Liver (tissue), 9 donors: ENCODE measurements around the gene NOX3. TPM values are rescaled to one million over a fixed set of nuclear protein-coding genes. Genes with fewer than 3 reads are reported as not detected.

Source experiments
- DNase-seq: peaks from one replicate; pipeline ENCODE4 v3.0.0-alpha.2; 2017; ENCODE audit warnings: low spot score
- H3K27ac ChIP-seq, 2 donors: one replicate each; pipeline ENCODE4 v1.7.0; 2013; ENCODE audit warnings: inconsistent platforms in 2 of 2, low read length in 2 of 2, control low read depth in 1 of 2, low read depth in 1 of 2, mild to moderate bottlenecking in 1 of 2
- H3K27me3 ChIP-seq, 4 donors: one replicate each; pipeline versions ENCODE4 v1.6.1 to v1.7.0; 2013; ENCODE audit warnings: low read length in 3 of 4, inconsistent platforms in 1 of 4, mild to moderate bottlenecking in 1 of 4, moderate library complexity in 1 of 4; ENCODE audit not compliant: control insufficient read depth in 4 of 4, insufficient read depth in 4 of 4
- H3K36me3 ChIP-seq, 4 donors: one replicate each; pipeline versions ENCODE4 v1.6.1 to v1.7.0; 2013; ENCODE audit warnings: low read length in 3 of 4, mild to moderate bottlenecking in 3 of 4, low read depth in 1 of 4, moderate library complexity in 1 of 4; ENCODE audit not compliant: control insufficient read depth in 4 of 4, insufficient read depth in 3 of 4
- H3K4me1 ChIP-seq, 4 donors: one replicate each; pipeline versions ENCODE4 v1.6.1 to v1.7.0; 2013; ENCODE audit warnings: low read length in 3 of 4, mild to moderate bottlenecking in 3 of 4, moderate library complexity in 1 of 4; ENCODE audit not compliant: control insufficient read depth in 4 of 4, insufficient read depth in 4 of 4
- H3K4me3 ChIP-seq, 3 donors: one replicate each; pipeline versions ENCODE4 v1.6.1 to v1.7.0; 2013; ENCODE audit warnings: low read length in 3 of 3, control low read depth in 1 of 3, low read depth in 1 of 3, mild to moderate bottlenecking in 1 of 3
- H3K9ac ChIP-seq, 2 donors: one replicate each; pipeline ENCODE4 v1.7.0; 2013; ENCODE audit warnings: low read length in 2 of 2, mild to moderate bottlenecking in 2 of 2, moderate library complexity in 2 of 2, control low read depth in 1 of 2, low read depth in 1 of 2
- H3K9me3 ChIP-seq, 4 donors: one replicate each; pipeline versions ENCODE4 v1.6.1 to v1.7.0; 2013; ENCODE audit warnings: low read length in 3 of 4; ENCODE audit not compliant: control insufficient read depth in 4 of 4
- CTCF ChIP-seq: fragments of 150-350 bp; IDR thresholded peaks from 2 replicates; pipeline ENCODE4 v1.5.1; 2017; ENCODE audit warnings: improper control_type of control experiment, low read depth, low read length; ENCODE audit not compliant: missing input control
- EGR1 ChIP-seq, 2 donors: IDR thresholded peaks; 2 replicates each; pipeline ENCODE4 v1.6.1; 2016 to 2018; ENCODE audit warnings: antibody characterized with exemption in 2 of 2, low read depth in 2 of 2
- FOXA1 ChIP-seq: IDR thresholded peaks from 2 replicates; pipeline ENCODE4 v1.6.1; 2016; ENCODE audit warnings: antibody characterized with exemption
- FOXA2 ChIP-seq: IDR thresholded peaks from 2 replicates; pipeline ENCODE4 v1.6.1; 2016; ENCODE audit warnings: antibody characterized with exemption
- GABPA ChIP-seq, 2 donors: IDR thresholded peaks in 1 of 2; conservative IDR thresholded peaks in 1 of 2; 2 replicates each; pipeline ENCODE4 v1.6.1; 2016; ENCODE audit warnings: antibody characterized with exemption in 2 of 2, mild to moderate bottlenecking in 1 of 2, moderate library complexity in 1 of 2
- HNF4A ChIP-seq, 2 donors: conservative IDR thresholded peaks; 2 replicates each; pipeline ENCODE4 v1.6.1; 2016; ENCODE audit warnings: antibody characterized with exemption in 2 of 2, mild to moderate bottlenecking in 2 of 2
- HNF4G ChIP-seq: IDR thresholded peaks from 2 replicates; pipeline ENCODE4 v1.6.1; 2016; ENCODE audit warnings: antibody characterized with exemption
- MAX ChIP-seq: IDR thresholded peaks from 2 replicates; pipeline ENCODE4 v1.6.1; 2016; ENCODE audit warnings: antibody characterized with exemption
- NR2F2 ChIP-seq: IDR thresholded peaks from 2 replicates; pipeline ENCODE4 v1.6.1; 2016; ENCODE audit warnings: antibody characterized with exemption
- RAD21 ChIP-seq, 2 donors: IDR thresholded peaks; 2 replicates each; pipeline ENCODE4 v1.6.1; 2016; ENCODE audit warnings: antibody characterized with exemption in 2 of 2, mild to moderate bottlenecking in 2 of 2
- REST ChIP-seq: IDR thresholded peaks from 2 replicates; pipeline ENCODE4 v1.6.1; 2016; ENCODE audit warnings: antibody characterized with exemption, mild to moderate bottlenecking
- RXRA ChIP-seq, 2 donors: IDR thresholded peaks; 2 replicates each; pipeline ENCODE4 v1.6.1; 2017 to 2018; ENCODE audit warnings: antibody characterized with exemption in 2 of 2, mild to moderate bottlenecking in 1 of 2
- SP1 ChIP-seq: IDR thresholded peaks from 2 replicates; pipeline ENCODE4 v1.6.1; 2018; ENCODE audit warnings: antibody characterized with exemption, mild to moderate bottlenecking
- TAF1 ChIP-seq: conservative IDR thresholded peaks from 2 replicates; pipeline ENCODE4 v1.6.1; 2016; ENCODE audit warnings: antibody characterized with exemption, mild to moderate bottlenecking
- YY1 ChIP-seq: IDR thresholded peaks from 2 replicates; pipeline ENCODE4 v1.6.1; 2016; ENCODE audit warnings: antibody characterized with exemption, mild to moderate bottlenecking
- WGBS: extraction: QIAGEN DNeasy Blood & Tissue Kit; methylation state at CpG from one replicate; pipeline ENCODE4 v1.1.7; 2013; 5-methylcytosine and 5-hydroxymethylcytosine counted together
- polyA plus RNA-seq, 2 donors: library from polyadenylated mRNA; stranded (reverse) in 1 of 2; unstranded in 1 of 2; fragments of 200-250 nt in 1 of 2; fragments of >200 nt in 1 of 2; fragmentation: Nextera tagmentation in 1 of 2; extraction: Ambion mirVana in 1 of 2; gene quantifications; one replicate each; pipeline versions ENCODE4 v1.2.1 to v1.2.3, GENCODE V29; 2013 to 2015
- total RNA-seq, 2 donors: library from RNA; depleted of rRNA; stranded (reverse); fragments of >200 nt; gene quantifications; one replicate each; pipeline ENCODE4 v1.2.3, GENCODE V29; 2014
- TF ChIP-seq, protein P1 (sequence below): IDR thresholded peaks from 2 replicates; pipeline ENCODE4 v1.6.1; 2016; ENCODE audit warnings: antibody characterized with exemption
- TF ChIP-seq, protein P2 (sequence below): IDR thresholded peaks from 2 replicates; pipeline ENCODE4 v1.6.1; 2016; ENCODE audit warnings: antibody characterized with exemption
- donor health status: healthy.
- donor health status: healthy.
- donor health status: healthy.
- donor health status: healthy.
- donor health status: healthy.

NOX3 gene
- total and polyA plus RNA-seq, 4 donors, result not detected

DNA sequence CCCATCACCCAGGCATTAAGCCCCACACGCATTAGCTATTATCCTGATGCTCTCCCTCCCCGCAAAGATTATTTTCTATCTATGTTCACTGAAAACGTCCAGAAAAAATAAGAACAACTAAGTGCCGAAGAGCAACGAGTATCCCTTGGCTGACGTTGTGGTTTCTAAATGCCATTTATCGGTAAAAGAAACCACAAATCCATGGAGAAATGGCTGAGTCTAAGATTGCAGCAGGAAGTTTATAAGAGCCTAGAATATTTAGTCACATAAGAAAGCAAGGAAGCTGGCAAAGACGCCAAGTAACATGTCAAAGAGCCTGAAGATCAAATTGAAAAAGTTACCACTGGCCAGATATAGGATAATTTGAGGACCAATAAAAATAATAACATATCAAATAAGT is 18.1 kb upstream of the NOX3 start:
- no peaks in the 10 kb centered on the region for H3K9me3 ChIP-seq
- no peaks in the 10 kb centered on the region for H3K27me3 ChIP-seq

More for the DNA sequence above, 18.1 kb upstream of the NOX3 start:
- Histone ChIP-seq H3K9ac (no peak overlapping the region), H3K27ac (no peak overlapping the region), H3K4me1 (no peaks in the 10 kb centered on the region), H3K36me3 (no peaks in the 10 kb centered on the region), H3K4me3 (no peak overlapping the region)
- DNase-seq, result no peak
- WGBS, result 87% methylated on average over 8 of the region's 8 CpGs
- TF ChIP-seq, protein P1, sequence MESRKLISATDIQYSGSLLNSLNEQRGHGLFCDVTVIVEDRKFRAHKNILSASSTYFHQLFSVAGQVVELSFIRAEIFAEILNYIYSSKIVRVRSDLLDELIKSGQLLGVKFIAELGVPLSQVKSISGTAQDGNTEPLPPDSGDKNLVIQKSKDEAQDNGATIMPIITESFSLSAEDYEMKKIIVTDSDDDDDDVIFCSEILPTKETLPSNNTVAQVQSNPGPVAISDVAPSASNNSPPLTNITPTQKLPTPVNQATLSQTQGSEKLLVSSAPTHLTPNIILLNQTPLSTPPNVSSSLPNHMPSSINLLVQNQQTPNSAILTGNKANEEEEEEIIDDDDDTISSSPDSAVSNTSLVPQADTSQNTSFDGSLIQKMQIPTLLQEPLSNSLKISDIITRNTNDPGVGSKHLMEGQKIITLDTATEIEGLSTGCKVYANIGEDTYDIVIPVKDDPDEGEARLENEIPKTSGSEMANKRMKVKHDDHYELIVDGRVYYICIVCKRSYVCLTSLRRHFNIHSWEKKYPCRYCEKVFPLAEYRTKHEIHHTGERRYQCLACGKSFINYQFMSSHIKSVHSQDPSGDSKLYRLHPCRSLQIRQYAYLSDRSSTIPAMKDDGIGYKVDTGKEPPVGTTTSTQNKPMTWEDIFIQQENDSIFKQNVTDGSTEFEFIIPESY, result no peak
- TF ChIP-seq CTCF (no peak), TAF1 (no peak), REST (no peak), GABPA (IDR thresholded peaks at IDR 0.05 in 1 of 2, conservative IDR thresholded peaks at IDR 0.05 in 1 of 2) (no peak), HNF4A (conservative IDR thresholded peaks at IDR 0.05) (no peak), SP1 (no peak), HNF4G (no peak), FOXA2 (no peak), YY1 (no peak), FOXA1 (no peak), MAX (no peak), RXRA (IDR thresholded peaks at IDR 0.05) (no peak), RAD21 (IDR thresholded peaks at IDR 0.05) (no peak), EGR1 (IDR thresholded peaks at IDR 0.05; ENCODE audit: low read depth in 2 of 2) (no peak), NR2F2 (no peak)
- TF ChIP-seq, protein P2, sequence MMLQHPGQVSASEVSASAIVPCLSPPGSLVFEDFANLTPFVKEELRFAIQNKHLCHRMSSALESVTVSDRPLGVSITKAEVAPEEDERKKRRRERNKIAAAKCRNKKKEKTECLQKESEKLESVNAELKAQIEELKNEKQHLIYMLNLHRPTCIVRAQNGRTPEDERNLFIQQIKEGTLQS, result no peak
